Ovary (tissue), 9 donors: ENCODE data around the gene CYB561. TPM values are rescaled to one million over a fixed set of nuclear protein-coding genes. Genes with fewer than 3 reads are reported as not detected.

ENCODE experiments used
- DNase-seq, 5 donors: peaks; one replicate each; pipeline ENCODE4 v3.0.0-alpha.2; 2019 to 2020
- H3K27ac ChIP-seq, 2 donors: fragments of 200-600 bp; one replicate each; pipeline versions ENCODE4 v1.5.1 to v1.8.0; 2019 to 2022
- H3K27me3 ChIP-seq: fragments of 200-600 bp; one replicate; pipeline ENCODE4 v1.8.0; 2022
- H3K36me3 ChIP-seq: fragments of 200-600 bp; sonication (generic); one replicate; pipeline ENCODE4 v1.5.1; 2019
- H3K4me1 ChIP-seq: one replicate; pipeline ENCODE4 v1.8.1; 2013; ENCODE audit warnings: mild to moderate bottlenecking, moderate library complexity; ENCODE audit not compliant: insufficient read depth
- H3K4me3 ChIP-seq: fragments of 200-600 bp; sonication (generic); one replicate; pipeline ENCODE4 v1.5.1; 2017
- H3K9me3 ChIP-seq, 2 donors: fragments of 200-600 bp in 1 of 2; sonication (generic) in 1 of 2; one replicate each; pipeline versions ENCODE4 v1.5.1 to v1.8.1; 2013 to 2019; ENCODE audit warnings: mild to moderate bottlenecking in 1 of 2, moderate library complexity in 1 of 2
- CTCF ChIP-seq, 3 donors: fragments of 450-650 bp in 2 of 3; fragments of 200-600 bp in 1 of 3; IDR thresholded peaks; one replicate each; pipeline versions ENCODE4 v1.5.1 to v1.8.0; 2016 to 2022; ENCODE audit warnings: antibody characterized with exemption in 3 of 3, mild to moderate bottlenecking in 1 of 3
- EP300 ChIP-seq: sonication (generic); formaldehyde crosslinking; IDR thresholded peaks from one replicate; pipeline ENCODE4 v1.6.1; 2017; ENCODE audit warnings: antibody characterized with exemption
- POLR2A ChIP-seq: fragments of 450-650 bp; IDR thresholded peaks from one replicate; pipeline ENCODE4 v1.6.1; 2017; ENCODE audit warnings: antibody characterized with exemption, mild to moderate bottlenecking, moderate library complexity
- WGBS, 3 donors: extraction: QIAGEN DNeasy Blood & Tissue Kit in 1 of 3; methylation state at CpG; one replicate each; pipeline versions ENCODE4 v1.1.5 to v1.1.7; 2013 to 2017; 5-methylcytosine and 5-hydroxymethylcytosine counted together
- intact Hi-C, 4 donors: fragments of 100-400 bp; cut with DNase I; formaldehyde crosslinking; loops; one replicate each; pipeline versions ENCODE4 v1.11.0 to v1.15.1; 2022 to 2023
- polyA plus RNA-seq, 2 donors: library from polyadenylated mRNA; stranded (reverse); fragments of 200-250 nt in 1 of 2; fragments of 350-450 nt in 1 of 2; fragmentation: Illumina TruSeq in 1 of 2; extraction: RNeasy Lipid Tissue Mini Kit (QIAGEN cat#74804) in 1 of 2; gene quantifications; one replicate each; pipeline ENCODE4 v1.2.3, GENCODE V29; 2013 to 2014
- total RNA-seq, 7 donors: library from RNA; depleted of rRNA in 2 of 7; stranded (reverse); fragments of >200 nt in 2 of 7; fragmentation: NEBNext Ultra II Directional in 3 of 7; extraction: Animal tissue kit (Norgen Biotek cat#: 25700) in 3 of 7; gene quantifications; one replicate each; pipeline versions ENCODE4 v1.1.0 to v1.2.4, GENCODE V29; 2016 to 2023
- donor health status: DM: no; HTN: no; CAD: no; lungs with moderate emphysema.
- donor health status: DM: no; HTN: no; CAD: no.
- donor health status: Bipolar disorder and iron deficiency.
- donor health status: DM: yes; HTN: yes; CAD: no.
- donor health status: DM: no; HTN: no; CAD: no.
- donor health status: DM: yes; HTN: yes; CAD: no.

The CYB561 gene
- total and polyA plus RNA-seq, 9 donors, result 8.6 to 43.8 (median 15.3) TPM

- Histone ChIP-seq H3K27me3 (no peaks in the 10 kb centered on the region), H3K27ac (no peak overlapping the region), H3K36me3 (no peaks in the 10 kb centered on the region), H3K4me1 (no peaks in the 10 kb centered on the region), H3K9me3 (no peaks in the 10 kb centered on the region), H3K4me3 (no peak overlapping the region)
- no peak for DNase-seq
- WGBS, 3 donors, result 76 to 79% (median 77%) methylated on average over 23 of the region's 23 CpGs
- intact Hi-C loops, result loop anchor here in 1 of 4 donors (5.0 kb wide), 1 partner anchor 192 kb away; no protein-coding TSS in a partner anchor
- TF ChIP-seq EP300 (no peak), CTCF (IDR thresholded peaks at IDR 0.05) (no peak)
Measured at GRCh38 chr17:63419949-63420867, 25.9 kb downstream of the CYB561 start.

DNA sequence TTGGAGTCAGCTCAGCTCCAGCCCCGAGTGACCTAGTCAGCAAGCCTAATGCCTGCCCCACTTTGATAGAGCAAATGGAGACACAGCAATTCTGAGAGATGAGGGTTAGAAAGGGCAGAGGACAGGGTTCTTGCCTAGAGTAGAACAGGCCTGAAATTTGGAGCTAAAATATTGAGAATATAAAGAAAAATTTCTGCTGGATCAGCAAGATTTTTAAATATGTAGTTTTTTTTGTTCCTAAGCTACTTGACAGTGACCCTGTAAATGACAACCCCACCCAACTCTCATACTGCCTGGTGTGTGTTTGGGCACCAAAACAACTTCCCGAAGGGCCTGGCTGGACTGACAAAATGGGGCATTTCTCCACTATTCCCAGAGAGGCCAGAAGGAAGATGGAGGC, 26.7 kb downstream of the CYB561 start:
- 85 to 93% (median 87%) methylated on average over 2 of the region's 2 CpGs for WGBS, 3 donors
- intact Hi-C loops, result no loop called here
- H3K36me3 ChIP-seq, result no peaks in the 10 kb centered on the region
- DNase-seq, result no peak
- H3K4me1 ChIP-seq, result no peaks in the 10 kb centered on the region
- H3K9me3 ChIP-seq, result no peaks in the 10 kb centered on the region
- no peak overlapping the region for H3K27ac ChIP-seq
- H3K27me3 ChIP-seq, result no peaks in the 10 kb centered on the region
- TF ChIP-seq POLR2A (no peak), CTCF (IDR thresholded peaks at IDR 0.05) (no peak), EP300 (no peak)
- H3K4me3 ChIP-seq, result no peak overlapping the region

- intact Hi-C loops, result no loop called here
- 88 to 89% (median 88%) methylated on average over 8 of the region's 8 CpGs for WGBS, 3 donors
- no peak for DNase-seq
Measured at GRCh38 chr17:63418540-63418939, 27.6 kb downstream of the CYB561 start.

DNA sequence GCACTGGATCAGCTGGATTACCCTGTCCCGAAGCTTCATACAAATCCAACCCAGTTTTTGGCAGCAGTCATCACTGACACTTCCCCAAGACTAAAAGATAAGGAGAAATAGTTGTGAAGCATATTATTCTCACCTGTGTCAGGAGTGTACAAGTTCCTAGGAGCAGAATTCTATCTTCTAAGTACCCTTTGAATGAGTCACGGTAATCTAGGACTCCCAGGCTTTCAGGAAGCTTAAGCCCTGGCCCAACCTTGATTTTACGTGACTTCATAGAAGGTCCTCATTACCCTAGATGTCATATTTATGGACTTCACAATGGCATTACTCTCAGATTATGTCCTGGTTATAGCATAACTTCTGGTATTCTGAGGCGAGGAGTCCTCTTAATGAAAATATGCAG, 31.9 kb downstream of the CYB561 start:
- Histone ChIP-seq H3K36me3 (no peaks in the 10 kb centered on the region), H3K4me1 (no peaks in the 10 kb centered on the region), H3K27ac (no peak overlapping the region), H3K9me3 (no peaks in the 10 kb centered on the region), H3K27me3 (no peaks in the 10 kb centered on the region), H3K4me3 (no peak overlapping the region)
- TF ChIP-seq EP300 (no peak), POLR2A (no peak), CTCF (IDR thresholded peaks at IDR 0.05) (no peak)
- DNase-seq, result no peak
- intact Hi-C loops, result no loop called here
- WGBS, 3 donors, result 93 to 96% (median 95%) methylated on average over 4 of the region's 4 CpGs

More at GRCh38 chr17:63418540-63418939, 27.6 kb downstream of the CYB561 start:
- Histone ChIP-seq H3K27ac (no peak overlapping the region), H3K27me3 (no peaks in the 10 kb centered on the region), H3K9me3 (no peaks in the 10 kb centered on the region), H3K36me3 (no peaks in the 10 kb centered on the region), H3K4me3 (no peak overlapping the region), H3K4me1 (no peaks in the 10 kb centered on the region)
- no peak for TF ChIP-seq POLR2A
- TF ChIP-seq EP300, result no peak
- no peak for TF ChIP-seq CTCF (IDR thresholded peaks at IDR 0.05)
